Heart right ventricle (tissue), 16 donors: ENCODE results near the gene SKI. TPM values are rescaled to one million over a fixed set of nuclear protein-coding genes. Genes with fewer than 3 reads are reported as not detected.

Experiments
- ATAC-seq, 8 donors: fragments of 200-7000 bp; cut with Tn5 transposase; one replicate each; pipeline ENCODE4 v1.9.1; 2020; ENCODE audit warnings: mild to moderate bottlenecking in 8 of 8, moderate library complexity in 8 of 8, moderate number of reproducible peaks in 1 of 8
- DNase-seq, 2 donors: peaks; one replicate each; pipeline ENCODE4 v3.0.0-alpha.2; 2020
- H3K27ac ChIP-seq, 10 donors: fragments of 200-600 bp; sonication (generic) in 2 of 10; one replicate each; pipeline versions ENCODE4 v1.5.0 to v1.8.0; 2020 to 2022; ENCODE audit warnings: mild to moderate bottlenecking in 3 of 10
- H3K27me3 ChIP-seq, 7 donors: fragments of 200-600 bp; one replicate each; pipeline ENCODE4 v1.8.0; 2021 to 2022; ENCODE audit warnings: mild to moderate bottlenecking in 2 of 7
- H3K36me3 ChIP-seq, 9 donors: fragments of 200-600 bp; sonication (generic) in 1 of 9; one replicate each; pipeline versions ENCODE4 v1.5.0 to v1.8.0; 2020 to 2022; ENCODE audit warnings: mild to moderate bottlenecking in 2 of 9
- H3K4me1 ChIP-seq, 9 donors: fragments of 200-600 bp; sonication (generic) in 1 of 9; one replicate each; pipeline versions ENCODE4 v1.5.0 to v1.8.0; 2020 to 2022; ENCODE audit warnings: mild to moderate bottlenecking in 4 of 9
- H3K4me3 ChIP-seq, 10 donors: fragments of 200-600 bp; sonication (generic) in 2 of 10; one replicate each; pipeline versions ENCODE4 v1.5.0 to v1.8.0; 2020 to 2022; ENCODE audit warnings: mild to moderate bottlenecking in 7 of 10, moderate library complexity in 2 of 10
- H3K9me3 ChIP-seq, 11 donors: fragments of 200-600 bp in 10 of 11; sonication (generic) in 2 of 11; one replicate each; pipeline versions ENCODE4 v1.5.0 to v1.8.0; 2013 to 2022; ENCODE audit warnings: mild to moderate bottlenecking in 2 of 11, control low read depth in 1 of 11, moderate library complexity in 1 of 11
- WGBS, 2 donors: extraction: QIAGEN DNeasy Blood & Tissue Kit; methylation state at CpG; one replicate each; pipeline ENCODE4 v1.1.7; 2013; ENCODE audit warnings: inconsistent platforms in 1 of 2; 5-methylcytosine and 5-hydroxymethylcytosine counted together
- intact Hi-C, 10 donors: fragments of 100-400 bp; cut with DNase I; formaldehyde crosslinking; loops; one replicate each; pipeline versions ENCODE4 v1.11.1 to v1.14.2; 2022
- polyA plus RNA-seq, 2 donors: library from polyadenylated mRNA; stranded (reverse); fragments of 200-250 nt; gene quantifications; one replicate each; pipeline ENCODE4 v1.2.3, GENCODE V29; 2013
- total RNA-seq, 10 donors: library from RNA; stranded (reverse); fragmentation: NEBNext Ultra II Directional in 3 of 10; extraction: Animal tissue kit (Norgen Biotek cat#: 25700) in 3 of 10; gene quantifications; one replicate each; pipeline versions ENCODE4 v1.2.1 to v1.2.4, GENCODE V29; 2021 to 2023
- TF ChIP-seq, protein P1 (sequence below), 9 donors: fragments of 200-600 bp; sonication (generic) in 2 of 9; IDR thresholded peaks; one replicate each; pipeline versions ENCODE4 v1.5.0 to v1.8.0; 2021 to 2022; ENCODE audit warnings: antibody characterized with exemption in 9 of 9, mild to moderate bottlenecking in 5 of 9, moderate library complexity in 1 of 9
- donor health status: Arrhythmogenic right ventricular cardiomyopathy.
- donor health status: ischemic (EF 13 %, LVEDD 7.1; RV severe dilation, severe dysfunction).
- donor health status: healthy with polysubstance abuse.
- donor health status: DM: no; HTN: yes; CAD: no.
- donor health status: DM: no; HTN: no; CAD: no.
- donor health status: ischemic (EF 25% LVEDD 6.9; RV normal size, moderate dysfunction).
- donor health status: ischemic (EF 25% LVEDD 5.7; RV mildly dilated, moderate dysfunction).
- donor health status: healthy.
- donor health status: DM: yes; HTN: yes; CAD: no.
- donor health status: Ischemic cardiomyopathy.
- donor health status: ischemic (EF 35%, LVEDD 5.7; RV mildly dilated, moderate dysfunction).
- donor health status: nonischemic (EF 11% LVEDD 7.7; RV severe dilation, severe dysfunction).
- donor health status: DM: yes; HTN: yes; CAD: no.
- donor health status: PGD.
- donor health status: ischemic (EF 29% LVEDD 5.4; RV normal size, mild dysfunction).
- donor health status: nonischemic (EF 23%, LVEDD 6.1; RV moderate dilation, normal function).

Gene SKI
- total and polyA plus RNA-seq, 12 donors, result 13.8 to 50.9 (median 35.6) TPM

DNA sequence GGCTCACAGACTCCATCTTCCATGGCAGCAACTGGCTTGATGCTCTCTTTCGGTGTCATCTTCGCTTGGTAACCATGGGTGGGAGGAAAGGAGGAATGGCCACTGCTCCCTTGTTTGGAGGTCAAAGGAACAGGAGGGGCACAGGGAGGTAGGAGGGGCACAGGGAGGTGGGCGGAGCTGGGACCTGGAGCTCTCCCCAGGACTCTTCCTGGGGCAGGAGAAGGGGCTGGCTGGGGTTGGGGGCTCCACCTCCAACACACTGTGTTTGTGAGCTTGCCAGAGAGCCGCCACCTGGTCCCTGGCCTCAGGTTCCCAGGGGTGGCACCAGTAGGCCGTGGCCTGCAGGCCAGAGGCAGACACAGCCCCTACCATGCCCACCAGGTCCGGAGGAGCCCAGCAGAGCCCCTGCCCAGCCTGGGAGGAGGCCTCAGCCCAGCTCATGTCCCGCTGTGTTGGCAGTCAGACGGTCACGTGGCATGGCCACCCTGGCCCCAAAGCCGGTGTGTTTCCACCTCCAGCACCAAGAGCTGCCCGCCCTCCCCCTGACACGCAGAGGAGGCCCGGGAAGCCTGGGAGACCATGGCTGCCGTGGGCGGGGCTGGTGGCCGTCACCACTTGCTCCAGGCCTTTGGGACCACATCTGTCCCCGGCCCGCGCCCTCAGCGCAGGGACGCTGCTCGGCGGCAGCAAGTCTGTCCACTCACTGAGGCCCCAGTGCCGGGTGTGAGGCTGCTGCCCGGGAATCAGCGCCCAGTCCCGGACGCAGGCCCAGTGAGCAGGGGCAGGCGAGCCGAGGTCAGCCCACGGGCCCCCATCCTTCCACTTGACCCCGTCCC is 89.3 kb downstream of the SKI start:
- no peak for DNase-seq
- ATAC-seq, result no peak
- peaks cover 37 to 100% (median 62%) of the 10 kb centered on the region in 9 donors for H3K4me1 ChIP-seq
- 85 to 91% methylated on average over 32 of the region's 32 CpGs for WGBS, 2 donors
- intact Hi-C loops, result loop anchor here in 7 of 10 donors (5.0 to 10.0 kb wide), 5 partner anchors 65 to 123 kb away; partner anchors contain the start of gene FAAP20 (in 4 of the 7)
- no peaks in the 10 kb centered on the region for H3K9me3 ChIP-seq
- H3K27ac ChIP-seq, result peak overlapping the region in 4 of 10 donors; percentile 20 to 76 (median 62)
- no peaks in the 10 kb centered on the region for H3K36me3 ChIP-seq
- no peak overlapping the region for H3K4me3 ChIP-seq
- peaks cover 0 to 39% (median 0%) of the 10 kb centered on the region in 7 donors for H3K27me3 ChIP-seq
- TF ChIP-seq, protein P1, sequence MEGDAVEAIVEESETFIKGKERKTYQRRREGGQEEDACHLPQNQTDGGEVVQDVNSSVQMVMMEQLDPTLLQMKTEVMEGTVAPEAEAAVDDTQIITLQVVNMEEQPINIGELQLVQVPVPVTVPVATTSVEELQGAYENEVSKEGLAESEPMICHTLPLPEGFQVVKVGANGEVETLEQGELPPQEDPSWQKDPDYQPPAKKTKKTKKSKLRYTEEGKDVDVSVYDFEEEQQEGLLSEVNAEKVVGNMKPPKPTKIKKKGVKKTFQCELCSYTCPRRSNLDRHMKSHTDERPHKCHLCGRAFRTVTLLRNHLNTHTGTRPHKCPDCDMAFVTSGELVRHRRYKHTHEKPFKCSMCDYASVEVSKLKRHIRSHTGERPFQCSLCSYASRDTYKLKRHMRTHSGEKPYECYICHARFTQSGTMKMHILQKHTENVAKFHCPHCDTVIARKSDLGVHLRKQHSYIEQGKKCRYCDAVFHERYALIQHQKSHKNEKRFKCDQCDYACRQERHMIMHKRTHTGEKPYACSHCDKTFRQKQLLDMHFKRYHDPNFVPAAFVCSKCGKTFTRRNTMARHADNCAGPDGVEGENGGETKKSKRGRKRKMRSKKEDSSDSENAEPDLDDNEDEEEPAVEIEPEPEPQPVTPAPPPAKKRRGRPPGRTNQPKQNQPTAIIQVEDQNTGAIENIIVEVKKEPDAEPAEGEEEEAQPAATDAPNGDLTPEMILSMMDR (IDR thresholded peaks at IDR 0.05), result no peak

DNA sequence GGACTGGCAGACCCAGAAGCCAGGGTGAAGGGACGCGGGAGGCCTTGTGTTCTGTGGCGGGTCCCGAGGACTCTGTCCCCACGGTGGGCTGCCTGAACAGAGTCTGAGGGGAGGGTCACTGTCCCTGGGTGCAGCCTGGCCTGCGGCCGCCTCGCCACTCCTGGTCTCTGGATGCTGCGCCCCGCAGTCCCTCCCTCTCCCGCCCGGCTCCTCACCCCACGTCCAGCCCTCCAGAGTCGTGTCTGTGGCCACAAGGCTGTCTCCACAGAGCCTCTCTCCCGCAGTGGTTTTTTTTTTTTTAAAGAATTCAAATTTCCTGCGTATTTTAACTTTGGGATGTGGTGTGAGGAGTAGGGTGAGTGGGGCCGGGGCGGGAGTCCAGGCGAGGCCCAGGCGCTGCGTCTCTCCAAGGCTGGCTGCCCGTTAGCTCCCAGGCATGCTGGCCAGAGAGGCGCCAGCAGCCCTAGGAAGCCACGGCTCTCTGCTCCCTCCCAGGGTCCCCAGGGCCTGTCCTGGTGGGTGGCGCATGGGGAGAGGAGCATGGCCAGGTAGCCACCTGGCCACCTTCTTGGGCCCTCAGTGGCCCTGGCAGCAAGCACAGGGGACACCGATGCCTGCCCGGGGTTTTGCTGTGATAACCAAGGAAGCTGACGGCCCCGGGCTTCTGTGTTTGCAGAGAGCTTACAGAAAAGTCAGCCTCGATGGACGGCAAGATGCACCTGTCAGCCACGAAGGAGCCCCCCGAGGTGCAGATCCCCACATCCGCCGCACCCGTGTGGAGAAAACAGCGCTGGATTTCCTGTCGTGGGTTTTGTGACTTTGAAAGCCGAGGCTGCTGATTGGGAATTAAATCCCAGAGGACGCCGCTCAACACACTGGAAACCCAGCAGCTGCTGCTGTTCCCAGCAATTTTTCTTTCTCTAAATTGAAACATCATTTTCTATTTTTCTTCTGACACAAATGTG is 90.5 kb downstream of the SKI start:
- TF ChIP-seq, protein P1 (IDR thresholded peaks at IDR 0.05), result no peak
- H3K27ac ChIP-seq, result peak overlapping the region in 8 of 10 donors; percentile 20 to 76 (median 47)
- DNase-seq (no peak), ATAC-seq (no peak)
- 67 to 76% methylated on average over 41 of the region's 41 CpGs for WGBS, 2 donors
- peaks cover 31 to 97% (median 55%) of the 10 kb centered on the region in 9 donors for H3K4me1 ChIP-seq
- H3K36me3 ChIP-seq, result no peaks in the 10 kb centered on the region
- H3K27me3 ChIP-seq, result peaks cover 0 to 45% (median 0%) of the 10 kb centered on the region in 7 donors
- intact Hi-C loops, result loop anchor here in 7 of 10 donors (5.0 to 10.0 kb wide), 5 partner anchors 64 to 124 kb away; partner anchors contain the start of gene FAAP20 (in 4 of the 7)
- H3K4me3 ChIP-seq, result no peak overlapping the region
- H3K9me3 ChIP-seq, result no peaks in the 10 kb centered on the region

DNA sequence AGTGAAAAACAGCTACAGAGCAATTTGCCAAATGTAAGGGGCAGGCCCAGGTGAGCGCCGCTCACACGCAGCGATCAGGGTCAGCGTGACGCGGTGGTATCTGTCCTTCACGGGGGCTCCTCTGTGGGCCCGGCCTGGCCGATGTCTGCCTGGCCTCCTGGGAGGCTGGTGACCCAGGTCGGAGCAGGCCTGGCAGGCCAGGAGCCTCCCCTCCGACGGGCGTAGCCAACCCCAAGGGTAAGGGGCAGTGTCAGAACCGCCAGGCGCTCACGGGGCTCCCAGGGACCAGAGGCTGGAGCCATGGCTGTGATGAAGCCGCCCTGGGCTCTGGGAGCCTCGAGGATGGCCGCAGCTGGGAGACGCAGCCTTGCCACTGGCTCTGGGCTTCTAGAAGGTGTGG is 91.2 kb downstream of the SKI start:
- intact Hi-C loops, result loop anchor here in 7 of 10 donors (5.0 to 10.0 kb wide), 5 partner anchors 63 to 124 kb away; partner anchors contain the start of gene FAAP20 (in 4 of the 7)
- H3K27ac ChIP-seq, result peak overlapping the region in 8 of 10 donors; percentile 7 to 76 (median 42)
- no peak overlapping the region for H3K4me3 ChIP-seq
- peaks cover 0 to 41% (median 0%) of the 10 kb centered on the region in 7 donors for H3K27me3 ChIP-seq
- H3K4me1 ChIP-seq, result peaks cover 24 to 90% (median 48%) of the 10 kb centered on the region in 9 donors
- TF ChIP-seq, protein P1 (IDR thresholded peaks at IDR 0.05), result no peak
- ATAC-seq, result no peak
- H3K36me3 ChIP-seq, result no peaks in the 10 kb centered on the region
- no peaks in the 10 kb centered on the region for H3K9me3 ChIP-seq
- 73 to 75% methylated on average over 21 of the region's 21 CpGs for WGBS, 2 donors
- no peak for DNase-seq
